H9 (cell line): ENCODE results near the gene PHACTR2. TPM values are rescaled to one million over a fixed set of nuclear protein-coding genes. Genes with fewer than 3 reads are reported as not detected.

Experiments
- DNase-seq: peaks from one replicate; pipeline ENCODE4 v3.0.0-alpha.2; 2017
- H2AFZ ChIP-seq: one replicate; pipeline ENCODE4 v1.6.1; 2013; ENCODE audit warnings: mild to moderate bottlenecking, low read length, control low read depth, moderate library complexity
- H2AK5ac ChIP-seq: 2 replicates; pipeline ENCODE4 v1.6.1; 2013; ENCODE audit warnings: low read length, control low read depth, mixed read lengths; ENCODE audit not compliant: insufficient read length
- H2BK120ac ChIP-seq: one replicate; pipeline ENCODE4 v1.6.1; 2013; ENCODE audit warnings: low read depth, mild to moderate bottlenecking, low read length, control low read depth, inconsistent platforms; ENCODE audit not compliant: poor library complexity, severe bottlenecking
- H2BK12ac ChIP-seq: 2 replicates; pipeline ENCODE4 v1.6.1; 2013; ENCODE audit warnings: low read length, control low read depth, mixed read lengths, low read depth; ENCODE audit not compliant: insufficient read length
- H2BK15ac ChIP-seq: 2 replicates; pipeline ENCODE4 v1.6.1; 2013; ENCODE audit warnings: low read depth, low read length, control low read depth
- H2BK20ac ChIP-seq: one replicate; pipeline ENCODE4 v1.6.1; 2013; ENCODE audit warnings: low read depth, mild to moderate bottlenecking, low read length, control low read depth, inconsistent platforms; ENCODE audit not compliant: poor library complexity, severe bottlenecking
- H2BK5ac ChIP-seq: 2 replicates; pipeline ENCODE4 v1.6.1; 2013; ENCODE audit warnings: low read length, control low read depth, mixed read lengths; ENCODE audit not compliant: insufficient read length
- H3K14ac ChIP-seq: 2 replicates; pipeline ENCODE4 v1.6.1; 2013; ENCODE audit warnings: low read length, control low read depth; ENCODE audit not compliant: insufficient read depth
- H3K18ac ChIP-seq: 2 replicates; pipeline ENCODE4 v1.6.1; 2013; ENCODE audit warnings: low read depth, mild to moderate bottlenecking, mixed read lengths, low read length, control low read depth; ENCODE audit not compliant: insufficient read length
- H3K23ac ChIP-seq: 2 replicates; pipeline ENCODE4 v1.6.1; 2013; ENCODE audit warnings: low read length, control low read depth, mixed read lengths, low read depth; ENCODE audit not compliant: insufficient read length
- H3K23me2 ChIP-seq: 2 replicates; pipeline ENCODE4 v1.6.1; 2013; ENCODE audit warnings: low read depth, mild to moderate bottlenecking, mixed read lengths, low read length, control low read depth; ENCODE audit not compliant: insufficient read length, poor library complexity, severe bottlenecking
- H3K27ac ChIP-seq: 2 replicates; pipeline ENCODE4 v1.5.1; 2013; ENCODE audit warnings: low read length, control low read depth, mixed read lengths, low read depth; ENCODE audit not compliant: insufficient read length
- H3K27me3 ChIP-seq: 2 replicates; pipeline ENCODE4 v1.6.1; 2013; ENCODE audit warnings: low read length, control low read depth, inconsistent platforms; ENCODE audit not compliant: insufficient read depth
- H3K4ac ChIP-seq: 2 replicates; pipeline ENCODE4 v1.6.1; 2013; ENCODE audit warnings: low read depth, mild to moderate bottlenecking, control low read depth, inconsistent platforms, low read length, moderate library complexity
- H3K4me1 ChIP-seq: 2 replicates; pipeline ENCODE4 v1.6.1; 2013; ENCODE audit warnings: low read length, control low read depth, inconsistent platforms; ENCODE audit not compliant: insufficient read depth
- H3K4me2 ChIP-seq: 2 replicates; pipeline ENCODE4 v1.6.1; 2013; ENCODE audit warnings: low read length, control low read depth, mixed read lengths; ENCODE audit not compliant: insufficient read length, insufficient read depth
- H3K56ac ChIP-seq: 2 replicates; pipeline ENCODE4 v1.6.1; 2013; ENCODE audit warnings: low read depth, mild to moderate bottlenecking, mixed read lengths, low read length, control low read depth; ENCODE audit not compliant: insufficient read length
- H3K79me1 ChIP-seq: 2 replicates; pipeline ENCODE4 v1.6.1; 2013; ENCODE audit warnings: low read depth, mild to moderate bottlenecking, moderate library complexity, low read length, control low read depth, inconsistent platforms; ENCODE audit not compliant: insufficient read depth, poor library complexity, severe bottlenecking
- H3K79me2 ChIP-seq: 2 replicates; pipeline ENCODE4 v1.6.1; 2013; ENCODE audit warnings: low read length, control low read depth, inconsistent platforms; ENCODE audit not compliant: insufficient read depth
- H3K9ac ChIP-seq: 2 replicates; pipeline ENCODE4 v1.6.1; 2013; ENCODE audit warnings: low read length, control low read depth, mixed read lengths; ENCODE audit not compliant: insufficient read length; ENCODE audit errors: extremely low read depth
- H3K9me3 ChIP-seq: one replicate; pipeline ENCODE4 v1.6.1; 2013; ENCODE audit warnings: low read depth, low read length, inconsistent platforms; ENCODE audit not compliant: control insufficient read depth
- H3T11ph ChIP-seq: one replicate; pipeline ENCODE4 v1.6.1; 2013; ENCODE audit warnings: mild to moderate bottlenecking, low read length, control low read depth, inconsistent platforms
- H4K20me1 ChIP-seq: one replicate; pipeline ENCODE4 v1.6.1; 2013; ENCODE audit not compliant: control insufficient read depth, insufficient read length, insufficient read depth
- H4K5ac ChIP-seq: 2 replicates; pipeline ENCODE4 v1.6.1; 2013; ENCODE audit warnings: low read depth, mild to moderate bottlenecking, mixed read lengths, low read length, control low read depth; ENCODE audit not compliant: insufficient read length
- H4K8ac ChIP-seq: replicated peaks from 2 replicates; pipeline ENCODE4 v1.6.1; 2013; ENCODE audit warnings: low read length, control low read depth, mixed read lengths, low read depth; ENCODE audit not compliant: insufficient read length
- H4K91ac ChIP-seq: 2 replicates; pipeline ENCODE4 v1.6.1; 2013; ENCODE audit warnings: low read depth, mild to moderate bottlenecking, moderate library complexity, mixed read lengths, low read length, control low read depth; ENCODE audit not compliant: insufficient read length
- H3K27ac Mint-ChIP-seq, 3 experiments: 2 replicates in 2 of 3; 3 replicates in 1 of 3; pipeline ENCODE4 v1.8.0; 2020 to 2021; ENCODE audit warnings: mixed read lengths in 3 of 3, mild to moderate bottlenecking in 1 of 3, moderate library complexity in 1 of 3
- H3K27me3 Mint-ChIP-seq: 2 replicates; pipeline ENCODE4 v1.8.0; 2021; ENCODE audit warnings: low read depth, mild to moderate bottlenecking, moderate library complexity, mixed read lengths
- H3K36me3 Mint-ChIP-seq, 3 experiments: 2 replicates in 2 of 3; 3 replicates in 1 of 3; pipeline ENCODE4 v1.8.0; 2020 to 2021; ENCODE audit warnings: low read depth in 3 of 3, mixed read lengths in 3 of 3; ENCODE audit not compliant: insufficient read depth in 1 of 3
- H3K4me1 Mint-ChIP-seq, 2 experiments: 2 replicates each; pipeline ENCODE4 v1.8.0; 2020; ENCODE audit warnings: mixed read lengths in 2 of 2
- H3K4me3 Mint-ChIP-seq, 2 experiments: 2 replicates in 1 of 2; 3 replicates in 1 of 2; pipeline ENCODE4 v1.8.0; 2020 to 2021; ENCODE audit warnings: mild to moderate bottlenecking in 2 of 2, mixed read lengths in 2 of 2, moderate library complexity in 1 of 2
- H3K9me3 Mint-ChIP-seq, 2 experiments: 2 replicates in 1 of 2; 3 replicates in 1 of 2; pipeline ENCODE4 v1.8.0; 2020; ENCODE audit warnings: mild to moderate bottlenecking in 2 of 2, mixed read lengths in 2 of 2, moderate library complexity in 1 of 2
- WGBS: extraction: QIAGEN DNeasy Blood & Tissue Kit; methylation state at CpG from one replicate; pipeline ENCODE4 v1.1.7; 2013; ENCODE audit warnings: missing lambda C conversion rate, low lambda C conversion rate, mixed read lengths; ENCODE audit not compliant: insufficient read length; ENCODE audit errors: extremely low coverage; 5-methylcytosine and 5-hydroxymethylcytosine counted together
- total RNA-seq: library from RNA; stranded (reverse); gene quantifications from 2 replicates; pipeline ENCODE4 v1.2.1, GENCODE V29; 2021
- TF ChIP-seq, protein P1 (sequence below): fragments of 200-600 bp; sonication (generic); conservative IDR thresholded peaks from 3 replicates; pipeline ENCODE4 v1.8.0; 2021; ENCODE audit warnings: antibody characterized with exemption, mild to moderate bottlenecking

PHACTR2 gene
- total RNA-seq, 1 experiment from 2014 or later: 131 TPM

GRCh38 chr6:143684486-143684885, 6.7 kb downstream of the PHACTR2 start:
- Histone ChIP-seq H2AK5ac (no peak overlapping the region), H3K23ac (no peak overlapping the region), H3K4ac (no peak overlapping the region), H2BK120ac (no peak overlapping the region), H3K27me3 (no peaks in the 10 kb centered on the region), H3K14ac (no peak overlapping the region), H3K79me2 (peaks cover 36% of the 10 kb centered on the region; the same call in 1 of the 2 replicates), H2BK12ac (no peak overlapping the region), H4K20me1 (no peaks in the 10 kb centered on the region), H4K91ac (no peak overlapping the region), H3K27ac (no peak overlapping the region), H2BK5ac (no peak overlapping the region), H3K4me1 (no peaks in the 10 kb centered on the region; the same call in 1 of the 2 replicates), H3K9me3 (no peaks in the 10 kb centered on the region), H3T11ph (no peak overlapping the region), H4K5ac (no peak overlapping the region), H3K18ac (no peak overlapping the region), H2BK15ac (no peak overlapping the region), H3K79me1 (peaks cover 6% of the 10 kb centered on the region), H3K4me2 (no peak overlapping the region), H2BK20ac (no peak overlapping the region), H2AFZ (no peak overlapping the region), H3K56ac (no peak overlapping the region), H4K8ac (no peak overlapping the region), H3K9ac (no peak overlapping the region), H3K23me2 (no peaks in the 10 kb centered on the region)
- Mint-ChIP-seq H3K27me3 (no peaks in the 10 kb centered on the region), H3K4me3 (no peak overlapping the region), H3K27ac (no peak overlapping the region), H3K9me3 (peaks cover 12 to 15% of the 10 kb centered on the region in 2 experiments), H3K36me3 (peaks cover 24 to 33% (median 33%) of the 10 kb centered on the region in 3 experiments), H3K4me1 (peaks cover 48 to 59% of the 10 kb centered on the region in 2 experiments)
- no peak for DNase-seq
- TF ChIP-seq, protein P1, sequence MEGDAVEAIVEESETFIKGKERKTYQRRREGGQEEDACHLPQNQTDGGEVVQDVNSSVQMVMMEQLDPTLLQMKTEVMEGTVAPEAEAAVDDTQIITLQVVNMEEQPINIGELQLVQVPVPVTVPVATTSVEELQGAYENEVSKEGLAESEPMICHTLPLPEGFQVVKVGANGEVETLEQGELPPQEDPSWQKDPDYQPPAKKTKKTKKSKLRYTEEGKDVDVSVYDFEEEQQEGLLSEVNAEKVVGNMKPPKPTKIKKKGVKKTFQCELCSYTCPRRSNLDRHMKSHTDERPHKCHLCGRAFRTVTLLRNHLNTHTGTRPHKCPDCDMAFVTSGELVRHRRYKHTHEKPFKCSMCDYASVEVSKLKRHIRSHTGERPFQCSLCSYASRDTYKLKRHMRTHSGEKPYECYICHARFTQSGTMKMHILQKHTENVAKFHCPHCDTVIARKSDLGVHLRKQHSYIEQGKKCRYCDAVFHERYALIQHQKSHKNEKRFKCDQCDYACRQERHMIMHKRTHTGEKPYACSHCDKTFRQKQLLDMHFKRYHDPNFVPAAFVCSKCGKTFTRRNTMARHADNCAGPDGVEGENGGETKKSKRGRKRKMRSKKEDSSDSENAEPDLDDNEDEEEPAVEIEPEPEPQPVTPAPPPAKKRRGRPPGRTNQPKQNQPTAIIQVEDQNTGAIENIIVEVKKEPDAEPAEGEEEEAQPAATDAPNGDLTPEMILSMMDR: no peak
- no CpG with 5 or more reads among the region's 1 CpG for WGBS
